Pulmonary artery endothelial cell (primary cell): ENCODE data around the gene BLTP3A. TPM values are rescaled to one million over a fixed set of nuclear protein-coding genes. Genes with fewer than 3 reads are reported as not detected.
"Not testable (repeated sequence)": the region's sequence is repeated elsewhere in the genome, so short reads cannot be mapped to it uniquely, and the experiment has no call there.

Source experiments
- DNase-seq: peaks from one replicate; pipeline ENCODE4 v3.0.0-alpha.2; 2011; ENCODE audit warnings: low read depth, low spot score
- total RNA-seq: library from RNA; depleted of rRNA; stranded (reverse); fragments of >200 nt; gene quantifications from 2 replicates; pipeline ENCODE4 v1.2.3, GENCODE V29; 2014

Gene BLTP3A, protein sequence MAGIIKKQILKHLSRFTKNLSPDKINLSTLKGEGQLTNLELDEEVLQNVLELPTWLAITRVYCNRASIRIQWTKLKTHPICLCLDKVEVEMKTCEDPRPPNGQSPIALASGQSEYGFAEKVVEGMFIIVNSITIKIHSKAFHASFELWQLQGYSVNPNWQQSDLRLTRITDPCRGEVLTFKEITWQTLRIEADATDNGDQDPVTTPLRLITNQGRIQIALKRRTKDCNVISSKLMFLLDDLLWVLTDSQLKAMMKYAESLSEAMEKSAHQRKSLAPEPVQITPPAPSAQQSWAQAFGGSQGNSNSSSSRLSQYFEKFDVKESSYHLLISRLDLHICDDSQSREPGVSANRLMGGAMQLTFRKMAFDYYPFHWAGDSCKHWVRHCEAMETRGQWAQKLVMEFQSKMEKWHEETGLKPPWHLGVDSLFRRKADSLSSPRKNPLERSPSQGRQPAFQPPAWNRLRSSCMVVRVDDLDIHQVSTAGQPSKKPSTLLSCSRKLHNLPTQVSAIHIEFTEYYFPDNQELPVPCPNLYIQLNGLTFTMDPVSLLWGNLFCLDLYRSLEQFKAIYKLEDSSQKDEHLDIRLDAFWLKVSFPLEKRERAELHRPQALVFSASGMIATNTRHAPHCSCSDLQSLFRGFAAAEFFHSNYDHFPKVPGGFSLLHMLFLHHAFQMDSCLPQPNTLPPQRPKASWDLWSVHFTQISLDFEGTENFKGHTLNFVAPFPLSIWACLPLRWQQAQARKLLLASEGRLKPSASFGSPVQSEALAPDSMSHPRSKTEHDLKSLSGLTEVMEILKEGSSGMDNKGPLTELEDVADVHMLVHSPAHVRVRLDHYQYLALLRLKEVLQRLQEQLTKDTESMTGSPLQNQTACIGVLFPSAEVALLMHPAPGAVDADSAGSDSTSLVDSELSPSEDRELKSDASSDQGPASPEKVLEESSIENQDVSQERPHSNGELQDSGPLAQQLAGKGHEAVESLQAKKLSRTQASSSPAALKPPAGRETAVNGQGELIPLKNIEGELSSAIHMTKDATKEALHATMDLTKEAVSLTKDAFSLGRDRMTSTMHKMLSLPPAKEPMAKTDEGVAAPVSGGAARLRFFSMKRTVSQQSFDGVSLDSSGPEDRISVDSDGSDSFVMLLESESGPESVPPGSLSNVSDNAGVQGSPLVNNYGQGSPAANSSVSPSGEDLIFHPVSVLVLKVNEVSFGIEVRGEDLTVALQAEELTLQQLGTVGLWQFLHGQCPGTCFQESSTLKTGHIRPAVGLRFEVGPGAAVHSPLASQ (N-terminal part only)
- 6.4 and 7.5 TPM in 2 replicates for total RNA-seq

DNA sequence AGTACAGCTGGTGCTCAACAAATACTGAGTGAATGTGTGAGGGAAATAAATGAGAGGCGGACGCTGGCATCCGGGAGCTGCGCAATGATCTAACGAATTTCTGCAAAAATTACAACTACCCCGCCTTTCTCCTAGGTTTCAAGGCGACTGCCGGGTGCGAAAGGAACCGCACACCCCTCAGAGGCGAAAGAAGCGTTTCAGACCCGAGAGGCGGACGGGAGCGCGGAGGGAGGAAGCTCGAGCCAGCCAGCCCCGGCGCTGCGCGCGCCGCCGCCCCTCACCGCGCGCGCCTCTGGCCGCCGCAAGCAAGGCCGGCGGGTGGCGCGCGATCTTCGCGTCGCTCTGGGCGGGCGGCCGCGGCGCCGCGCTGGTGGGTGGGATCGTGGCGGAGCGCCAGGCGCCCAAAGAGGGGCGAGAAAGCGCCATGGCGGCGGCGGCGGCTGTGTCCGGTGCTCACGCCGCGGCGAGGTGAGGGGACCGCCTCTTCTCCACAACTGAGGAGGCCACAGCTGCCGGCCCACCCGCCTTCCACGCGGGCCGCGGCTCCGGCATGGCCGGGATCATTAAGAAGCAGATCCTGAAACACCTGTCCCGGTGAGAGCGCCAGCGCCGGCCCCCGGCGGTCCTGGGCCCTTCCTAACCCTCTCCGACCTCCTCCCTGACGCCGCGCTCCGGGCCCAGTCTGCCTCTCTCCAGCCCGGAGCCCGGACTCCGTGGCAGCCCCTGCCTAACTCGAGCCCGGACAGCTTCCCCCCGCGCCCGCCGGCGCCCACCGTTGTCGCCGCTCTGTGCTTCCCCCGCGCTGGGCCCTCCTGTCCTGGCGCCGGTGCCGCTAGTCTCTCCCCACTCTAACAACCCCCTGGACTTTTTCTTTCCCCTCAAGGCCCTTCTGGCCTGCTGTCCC is at the start of gene BLTP3A:
Gene BLTP3A (plus strand): TSS at position 383 of the 904 bp plus-strand sequence. CDS start 168 bp downstream, at position 551.
- no peak for DNase-seq

DNA sequence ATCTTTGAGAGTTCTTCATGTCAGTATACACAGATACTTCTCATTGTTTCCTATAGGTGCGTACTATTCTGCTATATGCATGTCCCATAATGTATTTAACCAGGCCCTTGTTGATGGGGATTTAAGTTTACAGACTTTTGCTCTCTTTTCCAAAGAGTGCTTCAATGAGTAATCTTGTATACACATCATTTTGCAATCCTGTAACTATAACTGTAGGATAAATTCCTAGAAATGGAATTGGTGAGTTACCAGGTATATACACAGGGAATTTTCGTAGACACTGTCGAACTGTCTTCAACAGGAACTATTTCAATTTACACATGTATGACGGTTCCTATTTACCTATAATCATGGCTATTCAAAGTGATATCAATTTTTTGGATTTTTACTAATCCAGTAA is 49.8 kb upstream of the BLTP3A start:
- DNase-seq = no peak

GRCh38 chr6:34743625-34744293 is 48.1 kb upstream of the BLTP3A start:
- no peak for DNase-seq

GRCh38 chr6:34744294-34744647 is 47.6 kb upstream of the BLTP3A start:
- DNase-seq = not testable (repeated sequence)

DNA sequence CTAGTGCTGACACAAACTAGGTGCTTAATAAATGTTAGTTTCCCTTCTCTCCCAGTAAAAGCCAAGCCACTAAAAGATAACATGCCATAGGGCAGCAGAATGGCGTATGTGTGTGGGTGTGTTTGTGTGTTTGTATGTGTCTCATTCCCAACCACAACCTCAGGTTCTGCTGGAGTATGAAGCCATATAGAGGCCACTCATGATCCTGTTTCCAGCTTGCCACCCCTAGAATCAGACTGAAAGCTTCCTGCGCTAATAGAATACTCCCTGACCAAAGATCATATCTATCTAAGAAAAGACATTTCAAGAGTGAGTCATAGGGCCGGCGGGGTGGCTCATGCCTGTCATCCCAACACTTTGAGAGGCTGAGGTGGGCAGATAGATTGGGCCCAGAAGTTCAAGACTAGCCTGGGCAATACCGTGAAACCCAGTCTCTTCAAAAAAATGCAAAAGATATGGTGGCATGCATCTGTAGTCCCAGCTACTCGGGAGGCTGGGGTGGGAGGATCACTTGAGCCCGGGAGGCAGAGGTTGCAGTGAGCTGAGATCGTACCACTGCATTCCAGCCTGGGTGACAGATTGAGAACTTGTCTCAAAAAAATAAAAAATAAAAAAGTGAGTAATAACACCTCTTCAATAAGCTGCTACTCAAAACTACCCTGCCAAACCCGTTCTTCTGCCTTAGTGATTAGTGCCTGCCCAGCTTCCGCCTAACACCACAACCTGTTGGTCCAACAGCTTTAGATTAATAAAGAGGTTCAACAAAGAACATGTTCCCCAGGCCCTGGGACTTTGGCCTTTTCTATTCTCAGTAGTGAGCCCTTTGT is 46.4 kb upstream of the BLTP3A start:
- no peak for DNase-seq

GRCh38 chr6:34746104-34746846 is 45.6 kb upstream of the BLTP3A start:
- DNase-seq = no peak

DNA sequence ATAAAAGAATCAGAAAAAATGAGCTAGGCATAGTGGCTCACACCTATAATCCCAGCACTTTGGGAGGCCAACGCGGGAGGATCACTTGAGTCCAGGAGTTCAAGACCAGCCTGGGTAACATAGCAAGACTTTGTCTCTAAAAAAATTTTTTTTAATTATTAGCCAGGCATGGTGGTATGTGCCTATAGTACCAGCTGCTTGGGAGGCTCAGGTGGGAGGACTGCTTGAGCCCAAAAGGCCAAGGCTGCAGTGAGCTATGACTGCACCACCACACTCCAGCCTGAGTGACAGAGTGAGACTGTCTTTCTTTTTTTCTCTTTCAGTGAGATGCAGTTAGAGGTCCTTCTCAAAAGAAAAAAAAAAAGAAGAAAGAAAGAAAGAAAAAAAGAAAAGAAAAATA is 43.1 kb upstream of the BLTP3A start:
- no peak for DNase-seq

- peak; percentile 7 for DNase-seq
These were observed 35.4 kb upstream of the BLTP3A start for GRCh38 chr6:34756513-34756856.

DNA sequence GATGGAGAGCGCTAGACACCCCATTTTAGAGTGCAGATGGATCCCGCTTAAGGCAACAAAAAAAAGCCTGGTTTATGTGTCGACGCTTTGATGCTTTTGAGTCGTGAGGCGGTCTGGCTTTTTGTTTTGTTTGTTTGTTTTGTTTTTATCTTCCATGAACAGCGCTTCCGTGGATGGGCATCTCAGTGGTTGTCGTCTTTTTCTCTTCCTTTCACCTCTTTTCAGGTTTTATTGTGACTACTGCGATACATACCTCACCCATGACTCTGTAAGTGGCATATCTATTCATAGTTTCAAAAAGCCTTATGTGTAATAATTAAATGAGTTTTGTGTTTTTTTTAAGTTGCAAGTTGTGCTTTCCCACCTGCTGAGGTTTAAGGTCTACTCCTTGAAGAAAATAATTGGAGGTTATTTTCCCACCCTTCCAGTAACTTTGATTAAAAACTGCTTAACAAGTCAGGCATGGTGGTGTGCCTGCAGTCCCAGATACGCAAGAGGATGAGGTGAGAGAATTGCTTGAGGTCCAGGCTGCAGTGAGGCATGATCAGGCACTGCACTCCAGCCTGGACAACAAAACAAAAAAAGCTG is 34.1 kb upstream of the BLTP3A start:
- no peak for DNase-seq

- no peak for DNase-seq
These were observed 31.8 kb upstream of the BLTP3A start for GRCh38 chr6:34760108-34760507.

GRCh38 chr6:34761681-34762080 is 30.2 kb upstream of the BLTP3A start:
- not testable (repeated sequence) for DNase-seq

DNA sequence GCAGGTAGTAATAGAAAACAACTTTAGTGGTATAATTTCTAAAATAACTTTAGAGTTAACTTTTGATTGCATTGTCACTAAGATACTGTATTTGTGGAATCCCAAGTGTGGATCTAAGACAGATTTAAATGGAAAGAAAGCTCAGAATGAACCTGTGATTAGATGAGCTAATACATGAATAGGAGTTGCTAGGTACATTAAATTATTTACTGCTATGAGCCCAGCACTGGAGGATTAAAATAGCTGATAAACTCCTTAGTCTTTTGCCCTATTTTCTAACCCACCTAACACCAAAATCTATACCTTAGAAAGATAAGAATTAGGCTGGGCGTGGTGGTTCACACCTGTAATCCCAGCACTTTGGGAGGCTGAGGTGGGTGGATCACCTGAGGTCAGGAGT is 23.7 kb upstream of the BLTP3A start:
- no peak for DNase-seq

DNA sequence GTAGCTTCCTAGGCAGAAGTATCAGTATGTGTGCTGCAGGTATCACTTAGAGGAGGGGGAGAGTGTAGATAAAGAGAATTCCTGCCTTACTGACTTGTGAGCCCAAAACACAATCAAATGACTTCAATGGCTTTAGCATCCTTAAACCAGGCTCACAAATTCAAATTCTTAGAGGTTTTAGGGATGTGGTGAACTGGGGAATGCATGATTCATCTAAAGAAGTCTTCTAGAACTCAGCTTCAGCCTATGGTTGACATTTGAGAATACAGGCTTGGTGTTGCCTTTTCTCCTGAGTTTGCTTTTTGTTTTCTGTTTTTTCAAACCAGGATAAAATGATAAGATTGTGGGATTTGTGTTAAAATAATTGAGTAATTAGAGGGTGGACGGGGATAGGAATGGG is 20.2 kb upstream of the BLTP3A start:
- DNase-seq = no peak

- DNase-seq = no peak
These were observed 18.9 kb upstream of the BLTP3A start for GRCh38 chr6:34772940-34773339.

- DNase-seq = no peak
These were observed 18.0 kb upstream of the BLTP3A start for GRCh38 chr6:34773916-34774315.

GRCh38 chr6:34774967-34775366 is 16.9 kb upstream of the BLTP3A start:
- DNase-seq = no peak

DNA sequence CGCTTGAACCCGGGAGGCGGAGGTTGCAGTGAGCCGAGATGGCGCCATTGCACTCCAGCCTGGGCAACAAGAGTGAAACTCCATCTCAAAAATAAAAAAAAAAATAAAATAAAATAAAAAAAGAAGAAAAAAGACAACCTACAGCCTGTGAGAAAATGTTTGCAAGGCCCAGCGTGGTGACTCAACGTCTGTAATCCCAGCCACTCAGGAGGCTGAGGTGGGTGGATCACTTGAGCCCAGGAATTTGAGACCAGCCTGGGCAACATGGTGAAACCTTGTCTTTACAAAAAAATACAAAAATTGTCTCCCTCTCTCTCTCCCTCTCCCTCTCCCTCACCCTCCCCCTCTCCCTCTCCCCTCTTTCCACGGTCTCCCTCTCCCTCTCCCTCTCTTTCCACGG is 6.5 kb upstream of the BLTP3A start:
- DNase-seq = not testable (repeated sequence)

DNA sequence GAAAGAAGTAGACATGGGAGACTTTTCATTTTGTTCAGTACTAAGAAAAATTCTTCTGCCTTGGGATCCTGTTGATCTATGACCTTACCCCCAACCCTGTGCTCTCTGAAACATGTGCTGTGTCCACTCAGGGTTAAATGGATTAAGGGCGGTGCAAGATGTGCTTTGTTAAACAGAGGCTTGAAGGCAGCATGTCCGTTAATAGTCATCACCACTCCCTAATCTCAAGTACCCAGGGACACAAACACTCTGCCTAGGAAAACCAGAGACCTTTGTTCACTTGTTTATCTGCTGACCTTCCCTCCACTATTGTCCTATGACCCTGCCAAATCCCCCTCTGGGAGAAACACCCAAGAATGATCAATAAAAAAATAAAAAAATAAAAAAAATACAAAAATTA is 4.7 kb upstream of the BLTP3A start:
- not testable (repeated sequence) for DNase-seq
